GM18511 (cell line): Measurements from ENCODE around the gene TSSC4.

Experiments
- ATAC-seq: cut with Tn5 transposase; IDR thresholded peaks from one replicate; pipeline ENCODE4 v1.9.1; 2021; ENCODE audit warnings: mild to moderate bottlenecking, moderate library complexity; ENCODE audit not compliant: unreplicated experiment

Gene TSSC4

GRCh38 chr11:2431395-2431794 lies 30.8 kb downstream of the TSSC4 start:
- ATAC-seq = no peak

GRCh38 chr11:2432171-2432621 lies 31.6 kb downstream of the TSSC4 start:
- ATAC-seq = no peak

- no peak for ATAC-seq
Observed at GRCh38 chr11:2432628-2433071, 32.1 kb downstream of the TSSC4 start.

GRCh38 chr11:2433106-2433925 lies 32.8 kb downstream of the TSSC4 start:
- no peak for ATAC-seq

- ATAC-seq = no peak
Observed at GRCh38 chr11:2434008-2434407, 33.5 kb downstream of the TSSC4 start.

- no peak for ATAC-seq
Observed at GRCh38 chr11:2434506-2435255, 34.1 kb downstream of the TSSC4 start.

- no peak for ATAC-seq
Observed at GRCh38 chr11:2435288-2436012, 34.9 kb downstream of the TSSC4 start.

- no peak for ATAC-seq
Observed at GRCh38 chr11:2436013-2436520, 35.5 kb downstream of the TSSC4 start.

- ATAC-seq = no peak
Observed at GRCh38 chr11:2436521-2437031, 36.0 kb downstream of the TSSC4 start.

- no peak for ATAC-seq
Observed at GRCh38 chr11:2437516-2437915, 37.0 kb downstream of the TSSC4 start.

- ATAC-seq = no peak
Observed at GRCh38 chr11:2439820-2440219, 39.3 kb downstream of the TSSC4 start.

GRCh38 chr11:2440646-2441045 lies 40.1 kb downstream of the TSSC4 start:
- ATAC-seq = no peak

- no peak for ATAC-seq
Observed at GRCh38 chr11:2441171-2441570, 40.6 kb downstream of the TSSC4 start.

GRCh38 chr11:2442589-2442988 lies 42.0 kb downstream of the TSSC4 start:
- no peak for ATAC-seq

- ATAC-seq = no peak
Observed at GRCh38 chr11:2443406-2443805, 42.9 kb downstream of the TSSC4 start.

- no peak for ATAC-seq
Observed at GRCh38 chr11:2443881-2444820, 43.6 kb downstream of the TSSC4 start, which contains the start of gene TRPM5. TRPM5 (minus strand) TSS chr11:2444514; CDS start chr11:2423036, 21,478 bp downstream.

- ATAC-seq = no peak
Observed at GRCh38 chr11:2444821-2445745, 44.5 kb downstream of the TSSC4 start, which contains the start of gene KCNQ1. KCNQ1 (plus strand) TSS chr11:2445008; CDS start chr11:2445099, 91 bp downstream.

GRCh38 chr11:2445746-2446551 lies 45.4 kb downstream of the TSSC4 start:
- ATAC-seq = no peak
